MG63 (cell line): ENCODE measurements around the gene ALG8. TPM values are rescaled to one million over a fixed set of nuclear protein-coding genes. Genes with fewer than 3 reads are reported as not detected.
"Not testable (repeated sequence)": the region's sequence is repeated elsewhere in the genome, so short reads cannot be mapped to it uniquely, and the experiment has no call there.

Source experiments
- DNase-seq: peaks from one replicate; pipeline ENCODE4 v3.0.0-alpha.2; 2020
- H3K27me3 ChIP-seq: fragments of 250-450 bp; sonication (Bioruptor Pico); 2 replicates; pipeline ENCODE4 v1.5.1; 2020; ENCODE audit warnings: mild to moderate bottlenecking, moderate library complexity
- H3K36me3 ChIP-seq: fragments of 250-450 bp; sonication (Bioruptor Pico); 2 replicates; pipeline ENCODE4 v1.5.1; 2020; ENCODE audit warnings: mild to moderate bottlenecking, moderate library complexity
- H3K4me3 ChIP-seq: fragments of 250-450 bp; sonication (Bioruptor Pico); 2 replicates; pipeline ENCODE4 v1.5.1; 2020; ENCODE audit warnings: mild to moderate bottlenecking, moderate library complexity
- H3K9me3 ChIP-seq: fragments of 250-450 bp; sonication (Bioruptor Pico); 2 replicates; pipeline ENCODE4 v1.5.1; 2020; ENCODE audit warnings: mild to moderate bottlenecking, moderate library complexity
- total RNA-seq: library from RNA; depleted of rRNA; stranded (reverse); fragments of >200 nt; shearing (Covaris generic); gene quantifications from 2 replicates; pipeline ENCODE4 v1.2.3, GENCODE V29; 2014; ENCODE audit warnings: low replicate concordance

ALG8 gene
- total RNA-seq, 1 experiment from 2014 or later, result 33.6 TPM

GRCh38 chr11:78067704-78068103 is 71.7 kb downstream of the ALG8 start:
- no peaks in the 10 kb centered on the region for H3K27me3 ChIP-seq
- DNase-seq, result no peak
- no peaks in the 10 kb centered on the region for H3K9me3 ChIP-seq
- H3K4me3 ChIP-seq, result no peak overlapping the region
- peaks cover 44% of the 10 kb centered on the region for H3K36me3 ChIP-seq

GRCh38 chr11:78066471-78066870 is 73.0 kb downstream of the ALG8 start:
- Histone ChIP-seq H3K27me3 (no peaks in the 10 kb centered on the region), H3K36me3 (peaks cover 35% of the 10 kb centered on the region), H3K9me3 (no peaks in the 10 kb centered on the region), H3K4me3 (no peak overlapping the region)
- no peak for DNase-seq

- no peak for DNase-seq
- H3K36me3 ChIP-seq, result peaks cover 27% of the 10 kb centered on the region
- H3K27me3 ChIP-seq, result no peaks in the 10 kb centered on the region
Observed at GRCh38 chr11:78065203-78065602, 74.2 kb downstream of the ALG8 start.

GRCh38 chr11:78063440-78064181 is 75.8 kb downstream of the ALG8 start, which contains the start of gene THRSP:
TSS of gene THRSP (plus strand) at chr11:78063861. CDS start at chr11:78063882, 21 bp downstream.
- no peak within 1 kb of the TSS for H3K4me3 ChIP-seq
- no peaks in the 10 kb centered on the region for H3K9me3 ChIP-seq
- peaks cover 12% of the 10 kb centered on the region for H3K36me3 ChIP-seq
- no peaks in the 10 kb centered on the region for H3K27me3 ChIP-seq
- peak; percentile 11 for DNase-seq

More at GRCh38 chr11:78065203-78065602, 74.2 kb downstream of the ALG8 start:
- Histone ChIP-seq H3K4me3 (no peak overlapping the region), H3K9me3 (no peaks in the 10 kb centered on the region)

GRCh38 chr11:78062671-78063070 is 76.8 kb downstream of the ALG8 start:
- Histone ChIP-seq H3K36me3 (peaks cover 4% of the 10 kb centered on the region; the same call in 1 of the 2 replicates), H3K4me3 (no peak overlapping the region), H3K9me3 (no peaks in the 10 kb centered on the region), H3K27me3 (no peaks in the 10 kb centered on the region)
- no peak for DNase-seq

GRCh38 chr11:78061921-78062311 is 77.5 kb downstream of the ALG8 start:
- no peak for DNase-seq
- no peak overlapping the region for H3K4me3 ChIP-seq
- H3K36me3 ChIP-seq, result no peaks in the 10 kb centered on the region
- no peaks in the 10 kb centered on the region for H3K27me3 ChIP-seq
- H3K9me3 ChIP-seq, result no peaks in the 10 kb centered on the region

- Histone ChIP-seq H3K4me3 (no peak overlapping the region), H3K36me3 (no peaks in the 10 kb centered on the region), H3K9me3 (no peaks in the 10 kb centered on the region), H3K27me3 (no peaks in the 10 kb centered on the region)
- peak; percentile 18 for DNase-seq
Observed at GRCh38 chr11:78061088-78061920, 78.1 kb downstream of the ALG8 start.

GRCh38 chr11:78060533-78060932 is 78.9 kb downstream of the ALG8 start:
- no peak overlapping the region for H3K4me3 ChIP-seq
- H3K36me3 ChIP-seq, result no peaks in the 10 kb centered on the region
- H3K27me3 ChIP-seq, result no peaks in the 10 kb centered on the region
- no peak for DNase-seq
- no peaks in the 10 kb centered on the region for H3K9me3 ChIP-seq

GRCh38 chr11:78059749-78060328 is 79.6 kb downstream of the ALG8 start:
- not testable (repeated sequence) for H3K9me3 ChIP-seq, DNase-seq, H3K27me3 ChIP-seq, H3K36me3 ChIP-seq, H3K4me3 ChIP-seq

GRCh38 chr11:78057462-78058055 is 81.9 kb downstream of the ALG8 start:
- no peaks in the 10 kb centered on the region for H3K9me3 ChIP-seq
- no peaks in the 10 kb centered on the region for H3K27me3 ChIP-seq
- DNase-seq, result no peak
- no peak overlapping the region for H3K4me3 ChIP-seq
- no peaks in the 10 kb centered on the region for H3K36me3 ChIP-seq

GRCh38 chr11:78056093-78056492 is 83.3 kb downstream of the ALG8 start:
- H3K36me3 ChIP-seq, result no peaks in the 10 kb centered on the region
- H3K9me3 ChIP-seq, result no peaks in the 10 kb centered on the region
- H3K4me3 ChIP-seq, result no peak overlapping the region
- DNase-seq, result no peak
- H3K27me3 ChIP-seq, result no peaks in the 10 kb centered on the region

- H3K4me3 ChIP-seq, result no peak overlapping the region
- no peaks in the 10 kb centered on the region for H3K27me3 ChIP-seq
- H3K9me3 ChIP-seq, result no peaks in the 10 kb centered on the region
- DNase-seq, result no peak
- no peaks in the 10 kb centered on the region for H3K36me3 ChIP-seq
Observed at GRCh38 chr11:78054971-78055370, 84.5 kb downstream of the ALG8 start.

- peak; percentile 64 for DNase-seq
- Histone ChIP-seq H3K4me3 (no peak overlapping the region), H3K9me3 (no peaks in the 10 kb centered on the region), H3K27me3 (no peaks in the 10 kb centered on the region), H3K36me3 (no peaks in the 10 kb centered on the region)
Observed at GRCh38 chr11:78050964-78051831, 88.2 kb downstream of the ALG8 start.
